Colonic mucosa (tissue), 4 donors: Measurements from ENCODE around the gene NKX2-8. TPM values are rescaled to one million over a fixed set of nuclear protein-coding genes. Genes with fewer than 3 reads are reported as not detected.

Source experiments
- DNase-seq: peaks from one replicate; pipeline ENCODE4 v3.0.0-alpha.2; 2020
- H3K27ac ChIP-seq: fragments of 200-600 bp; one replicate; pipeline ENCODE4 v1.8.0; 2021
- H3K27me3 ChIP-seq: fragments of 200-600 bp; one replicate; pipeline ENCODE4 v1.8.0; 2021
- H3K36me3 ChIP-seq: fragments of 200-600 bp; one replicate; pipeline ENCODE4 v1.8.0; 2021
- H3K4me1 ChIP-seq: fragments of 200-600 bp; one replicate; pipeline ENCODE4 v1.8.0; 2021; ENCODE audit warnings: mild to moderate bottlenecking
- H3K4me3 ChIP-seq: fragments of 200-600 bp; one replicate; pipeline ENCODE4 v1.8.0; 2021
- H3K9ac ChIP-seq, 2 donors: one replicate each; pipeline ENCODE4 v1.7.0; 2013; ENCODE audit warnings: control low read depth in 2 of 2, low read depth in 2 of 2, low read length in 2 of 2
- H3K9me3 ChIP-seq: fragments of 200-600 bp; one replicate; pipeline ENCODE4 v1.8.0; 2021
- CTCF ChIP-seq: fragments of 200-600 bp; IDR thresholded peaks from one replicate; pipeline ENCODE4 v1.8.0; 2022; ENCODE audit warnings: antibody characterized with exemption, mild to moderate bottlenecking
- intact Hi-C: fragments of 100-400 bp; cut with DNase I; formaldehyde crosslinking; loops from one replicate; pipeline ENCODE4 v1.14.1; 2022
- total RNA-seq, 2 donors: library from RNA; stranded (reverse); fragmentation: NEBNext Ultra II Directional in 1 of 2; extraction: Animal tissue kit (Norgen Biotek cat#: 25700) in 1 of 2; gene quantifications; one replicate each; pipeline ENCODE4 v1.2.1, GENCODE V29; 2021
- donor health status: healthy.
- donor health status: DM: no; HTN: no; CAD: no.
- donor health status: DM: no; HTN: no; CAD: no.

Gene NKX2-8
- total RNA-seq, 2 donors from 2014 or later = not detected

GRCh38 chr14:36604757-36605505 lies 22.5 kb upstream of the NKX2-8 start:
- H3K36me3 ChIP-seq = no peaks in the 10 kb centered on the region
- H3K9me3 ChIP-seq = no peaks in the 10 kb centered on the region
- H3K27ac ChIP-seq = no peak overlapping the region
- H3K9ac ChIP-seq = no peak overlapping the region
- H3K4me3 ChIP-seq = no peak overlapping the region
- no peaks in the 10 kb centered on the region for H3K27me3 ChIP-seq
- no peaks in the 10 kb centered on the region for H3K4me1 ChIP-seq
- intact Hi-C loops = loop anchor here (5.0 kb wide), 1 partner anchor 53 kb away; no protein-coding TSS in a partner anchor
- TF ChIP-seq CTCF = peak; percentile 65
- DNase-seq = peak; percentile 60

- Histone ChIP-seq H3K27me3 (no peaks in the 10 kb centered on the region), H3K4me1 (no peaks in the 10 kb centered on the region), H3K27ac (no peak overlapping the region), H3K4me3 (no peak overlapping the region), H3K9ac (no peak overlapping the region), H3K9me3 (no peaks in the 10 kb centered on the region), H3K36me3 (no peaks in the 10 kb centered on the region)
- intact Hi-C loops = no loop called here
- TF ChIP-seq CTCF = no peak
- DNase-seq = no peak
These were observed 18.0 kb upstream of the NKX2-8 start for GRCh38 chr14:36600431-36600830.

- H3K9ac ChIP-seq = no peak overlapping the region
- no peaks in the 10 kb centered on the region for H3K9me3 ChIP-seq
- no peak overlapping the region for H3K4me3 ChIP-seq
- intact Hi-C loops = no loop called here
- H3K27ac ChIP-seq = no peak overlapping the region
- TF ChIP-seq CTCF = no peak
- no peaks in the 10 kb centered on the region for H3K4me1 ChIP-seq
- H3K27me3 ChIP-seq = peaks cover 6% of the 10 kb centered on the region
- DNase-seq = no peak
- no peaks in the 10 kb centered on the region for H3K36me3 ChIP-seq
These were observed 9.1 kb upstream of the NKX2-8 start for GRCh38 chr14:36591482-36591881.

- Histone ChIP-seq H3K4me3 (no peak overlapping the region), H3K27ac (no peak overlapping the region), H3K36me3 (no peaks in the 10 kb centered on the region), H3K9ac (no peak overlapping the region), H3K4me1 (no peaks in the 10 kb centered on the region), H3K27me3 (peaks cover 22% of the 10 kb centered on the region), H3K9me3 (no peaks in the 10 kb centered on the region)
- DNase-seq = no peak
- TF ChIP-seq CTCF = no peak
- intact Hi-C loops = no loop called here
These were observed 6.4 kb upstream of the NKX2-8 start for GRCh38 chr14:36588788-36589187.

- no peaks in the 10 kb centered on the region for H3K36me3 ChIP-seq
- no peak overlapping the region for H3K9ac ChIP-seq
- no peak for DNase-seq
- no peaks in the 10 kb centered on the region for H3K9me3 ChIP-seq
- TF ChIP-seq CTCF = no peak
- H3K4me3 ChIP-seq = no peak overlapping the region
- H3K4me1 ChIP-seq = no peaks in the 10 kb centered on the region
- intact Hi-C loops = no loop called here
- no peak overlapping the region for H3K27ac ChIP-seq
- H3K27me3 ChIP-seq = peaks cover 28% of the 10 kb centered on the region
These were observed 5.7 kb upstream of the NKX2-8 start for GRCh38 chr14:36588119-36588518.
